ENCODE results near the gene STK10. TPM values are rescaled to one million over a fixed set of nuclear protein-coding genes. Genes with fewer than 3 reads are reported as not detected.

STK10 gene
- total RNA-seq, 1 experiment from 2014 or later = 22.9 TPM

DNA sequence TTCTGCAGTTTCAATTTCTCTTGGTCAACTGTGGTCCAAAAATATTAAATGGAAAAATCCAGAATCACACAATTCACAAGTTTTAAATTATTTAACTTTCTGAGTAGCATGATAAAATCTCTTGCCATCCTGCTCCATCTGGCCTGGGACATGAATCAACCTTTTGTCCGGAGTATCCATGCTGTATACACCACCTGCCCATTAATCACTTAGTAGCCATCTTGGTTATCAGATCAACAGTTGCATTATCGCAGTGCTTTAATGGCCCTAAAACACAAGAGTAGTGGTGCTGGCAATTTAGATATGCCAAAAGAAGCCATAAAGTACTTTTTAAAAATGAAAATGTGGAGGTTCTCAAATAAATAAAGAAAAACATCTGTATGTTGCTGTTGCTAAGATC is 31.3 kb upstream of the STK10 start (continued):
- TF ChIP-seq, protein P1, sequence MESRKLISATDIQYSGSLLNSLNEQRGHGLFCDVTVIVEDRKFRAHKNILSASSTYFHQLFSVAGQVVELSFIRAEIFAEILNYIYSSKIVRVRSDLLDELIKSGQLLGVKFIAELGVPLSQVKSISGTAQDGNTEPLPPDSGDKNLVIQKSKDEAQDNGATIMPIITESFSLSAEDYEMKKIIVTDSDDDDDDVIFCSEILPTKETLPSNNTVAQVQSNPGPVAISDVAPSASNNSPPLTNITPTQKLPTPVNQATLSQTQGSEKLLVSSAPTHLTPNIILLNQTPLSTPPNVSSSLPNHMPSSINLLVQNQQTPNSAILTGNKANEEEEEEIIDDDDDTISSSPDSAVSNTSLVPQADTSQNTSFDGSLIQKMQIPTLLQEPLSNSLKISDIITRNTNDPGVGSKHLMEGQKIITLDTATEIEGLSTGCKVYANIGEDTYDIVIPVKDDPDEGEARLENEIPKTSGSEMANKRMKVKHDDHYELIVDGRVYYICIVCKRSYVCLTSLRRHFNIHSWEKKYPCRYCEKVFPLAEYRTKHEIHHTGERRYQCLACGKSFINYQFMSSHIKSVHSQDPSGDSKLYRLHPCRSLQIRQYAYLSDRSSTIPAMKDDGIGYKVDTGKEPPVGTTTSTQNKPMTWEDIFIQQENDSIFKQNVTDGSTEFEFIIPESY (IDR thresholded peaks at IDR 0.05; ENCODE audit: extremely low read depth, insufficient replicate concordance, low read length) = no peak
- TF ChIP-seq SP1 (IDR thresholded peaks at IDR 0.05; ENCODE audit: low read depth) (no peak), ZNF274 (IDR thresholded peaks at IDR 0.05; ENCODE audit: low read depth, low read length) (no peak)

DNA sequence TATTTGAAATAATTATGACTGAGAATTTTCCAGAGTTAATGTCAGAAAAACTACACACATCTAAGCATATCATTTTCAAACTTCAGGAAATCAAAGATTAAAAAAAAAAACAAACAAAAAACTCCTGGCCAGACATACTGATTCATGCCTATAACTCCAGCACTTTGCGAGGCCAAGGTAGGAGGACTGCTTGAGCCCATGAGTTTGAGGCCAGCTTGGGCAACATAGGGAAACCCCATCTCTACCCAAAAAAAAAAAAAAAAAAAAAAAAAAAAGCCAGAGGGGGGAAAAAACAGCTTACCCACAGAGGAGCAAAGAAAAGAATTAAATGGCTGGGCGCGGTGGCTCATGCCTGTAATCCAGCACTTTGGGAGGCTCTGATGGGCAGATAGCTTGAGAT is 28.3 kb upstream of the STK10 start:
- POLR2A ChIA-PET = no interaction called here
- H3K27me3 ChIP-seq (ENCODE audit: insufficient read depth, low read length) = no peaks in the 10 kb centered on the region
- ATAC-seq = no peak
- H3K4me2 ChIP-seq (ENCODE audit: low read length) = no peak overlapping the region
- H2AFZ ChIP-seq (ENCODE audit: low read depth, low read length, poor library complexity, severe bottlenecking) = no peak overlapping the region
- H3K9me2 ChIP-seq (ENCODE audit: insufficient read depth) = no peaks in the 10 kb centered on the region
- DNase-seq (ENCODE audit: low read depth, low spot score) = no peak
- CTCF ChIA-PET = no interaction called here
- no peak overlapping the region for H3K9ac ChIP-seq (ENCODE audit: low read length)
- 0 out of 4 replicates have a peak, but pooled peaks cover 0 to 7% of the 10 kb centered on the region in 2 experiments for H3K4me1 ChIP-seq (ENCODE audit: control insufficient read depth in 1 of 2, insufficient read depth in 2 of 2, low read length in 2 of 2)
- RAD21 ChIA-PET (ENCODE audit: low non-redundant PET in 1 of 2, low total read pairs in 2 of 2, uncharacterized antibody in 2 of 2, unreplicated experiment in 2 of 2) = interaction anchor here (0.6 to 0.7 kb wide), 2 partner anchors 21 to 26 kb away, joined by 3 to 7 read pairs; no protein-coding TSS in a partner anchor
- no peak overlapping the region for H3K27ac ChIP-seq (ENCODE audit: low read depth, low read length)
- H3K79me2 ChIP-seq (ENCODE audit: insufficient read depth, low read length) = no peaks in the 10 kb centered on the region
- TF ChIP-seq, protein P2, sequence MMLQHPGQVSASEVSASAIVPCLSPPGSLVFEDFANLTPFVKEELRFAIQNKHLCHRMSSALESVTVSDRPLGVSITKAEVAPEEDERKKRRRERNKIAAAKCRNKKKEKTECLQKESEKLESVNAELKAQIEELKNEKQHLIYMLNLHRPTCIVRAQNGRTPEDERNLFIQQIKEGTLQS (IDR thresholded peaks at IDR 0.05) = no peak
- no peak for TF ChIP-seq CBX3 (IDR thresholded peaks at IDR 0.05; ENCODE audit: low read depth)
- TF ChIP-seq ZFX (IDR thresholded peaks at IDR 0.05) = no peak
- TF ChIP-seq JUND (IDR thresholded peaks at IDR 0.05) = no peak
- TF ChIP-seq, protein P3, sequence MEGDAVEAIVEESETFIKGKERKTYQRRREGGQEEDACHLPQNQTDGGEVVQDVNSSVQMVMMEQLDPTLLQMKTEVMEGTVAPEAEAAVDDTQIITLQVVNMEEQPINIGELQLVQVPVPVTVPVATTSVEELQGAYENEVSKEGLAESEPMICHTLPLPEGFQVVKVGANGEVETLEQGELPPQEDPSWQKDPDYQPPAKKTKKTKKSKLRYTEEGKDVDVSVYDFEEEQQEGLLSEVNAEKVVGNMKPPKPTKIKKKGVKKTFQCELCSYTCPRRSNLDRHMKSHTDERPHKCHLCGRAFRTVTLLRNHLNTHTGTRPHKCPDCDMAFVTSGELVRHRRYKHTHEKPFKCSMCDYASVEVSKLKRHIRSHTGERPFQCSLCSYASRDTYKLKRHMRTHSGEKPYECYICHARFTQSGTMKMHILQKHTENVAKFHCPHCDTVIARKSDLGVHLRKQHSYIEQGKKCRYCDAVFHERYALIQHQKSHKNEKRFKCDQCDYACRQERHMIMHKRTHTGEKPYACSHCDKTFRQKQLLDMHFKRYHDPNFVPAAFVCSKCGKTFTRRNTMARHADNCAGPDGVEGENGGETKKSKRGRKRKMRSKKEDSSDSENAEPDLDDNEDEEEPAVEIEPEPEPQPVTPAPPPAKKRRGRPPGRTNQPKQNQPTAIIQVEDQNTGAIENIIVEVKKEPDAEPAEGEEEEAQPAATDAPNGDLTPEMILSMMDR (IDR thresholded peaks at IDR 0.05 in 2 of 3, conservative IDR thresholded peaks at IDR 0.05 in 1 of 3; ENCODE audit: borderline replicate concordance in 1 of 3, insufficient read depth in 1 of 3, low read depth in 2 of 3, low read length in 2 of 3) = no peak
- TF ChIP-seq FOSL1 (IDR thresholded peaks at IDR 0.05; ENCODE audit: low read depth) = no peak
- TF ChIP-seq SRF (IDR thresholded peaks at IDR 0.05; ENCODE audit: low read depth) = no peak
- no peak for TF ChIP-seq CEBPB (IDR thresholded peaks at IDR 0.05; ENCODE audit: low read depth)
- TF ChIP-seq, protein P4, sequence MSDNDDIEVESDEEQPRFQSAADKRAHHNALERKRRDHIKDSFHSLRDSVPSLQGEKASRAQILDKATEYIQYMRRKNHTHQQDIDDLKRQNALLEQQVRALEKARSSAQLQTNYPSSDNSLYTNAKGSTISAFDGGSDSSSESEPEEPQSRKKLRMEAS (IDR thresholded peaks at IDR 0.05) = no peak
- TF ChIP-seq ELF1 (IDR thresholded peaks at IDR 0.05; ENCODE audit: borderline replicate concordance, low read depth) = no peak
- TF ChIP-seq RAD21 (IDR thresholded peaks at IDR 0.05; ENCODE audit: low read depth) = no peak
- TF ChIP-seq, protein P1 (IDR thresholded peaks at IDR 0.05; ENCODE audit: extremely low read depth, insufficient replicate concordance, low read length) = no peak
- no peak for TF ChIP-seq EZH2phosphoT487 (IDR thresholded peaks at IDR 0.05; ENCODE audit: borderline replicate concordance)
- no peak for TF ChIP-seq SIN3A (IDR thresholded peaks at IDR 0.05; ENCODE audit: low read depth)
- TF ChIP-seq EZH2 (IDR thresholded peaks at IDR 0.05) = no peak
- TF ChIP-seq TCF7L2 (IDR thresholded peaks at IDR 0.05; ENCODE audit: borderline replicate concordance, extremely low read depth, insufficient read depth, insufficient read length) = no peak
- no peak for TF ChIP-seq POLR2AphosphoS5 (IDR thresholded peaks at IDR 0.05; ENCODE audit: low read depth, low read length)
- TF ChIP-seq ZNF274 (IDR thresholded peaks at IDR 0.05; ENCODE audit: low read depth, low read length) = no peak
- TF ChIP-seq EGR1 (IDR thresholded peaks at IDR 0.05; ENCODE audit: low read depth) = no peak
- H3K36me3 ChIP-seq (ENCODE audit: control insufficient read depth in 1 of 2, insufficient read depth in 2 of 2, low read length in 2 of 2) = peaks cover 0 to 3% of the 10 kb centered on the region in 2 experiments; a peak in 2 of 4 replicates
- BruUV-seq (replicated peaks) = no TSS peak
- H4K20me1 ChIP-seq (ENCODE audit: insufficient read depth) = no peaks in the 10 kb centered on the region; the same call in 1 of the 2 replicates
- no peaks in the 10 kb centered on the region for H3K9me3 ChIP-seq (ENCODE audit: control insufficient read depth in 1 of 2, insufficient read depth in 1 of 2, low read depth in 1 of 2, low read length in 2 of 2)
- intact Hi-C loops (cut with micrococcal nuclease) = no loop called here
- H3K4me3 ChIP-seq (replicated peaks in 1 of 2; ENCODE audit: low read depth in 1 of 2, low read length in 2 of 2) = no peak overlapping the region
